Stomach smooth muscle (tissue), 2 donors: ENCODE data around the gene FAM8A1.

Experiments used
- H3K27ac ChIP-seq: one replicate; pipeline ENCODE4 v1.7.0; 2013; ENCODE audit warnings: mild to moderate bottlenecking, low read length, inconsistent platforms
- H3K27me3 ChIP-seq, 2 donors: one replicate each; pipeline ENCODE4 v1.7.0; 2013; ENCODE audit warnings: low read length in 2 of 2; ENCODE audit not compliant: insufficient read depth in 2 of 2, control insufficient read depth in 1 of 2
- H3K36me3 ChIP-seq, 2 donors: one replicate each; pipeline ENCODE4 v1.7.0; 2013; ENCODE audit warnings: low read length in 2 of 2; ENCODE audit not compliant: control insufficient read depth in 2 of 2, insufficient read depth in 2 of 2
- H3K4me1 ChIP-seq: one replicate; pipeline ENCODE4 v1.7.0; 2013; ENCODE audit warnings: low read length; ENCODE audit not compliant: control insufficient read depth, insufficient read depth
- H3K4me3 ChIP-seq, 2 donors: one replicate each; pipeline ENCODE4 v1.7.0; 2013; ENCODE audit warnings: low read length in 2 of 2
- H3K9ac ChIP-seq, 2 donors: one replicate each; pipeline ENCODE4 v1.7.0; 2013; ENCODE audit warnings: low read length in 2 of 2, mild to moderate bottlenecking in 1 of 2
- H3K9me3 ChIP-seq, 2 donors: one replicate each; pipeline ENCODE4 v1.7.0; 2013; ENCODE audit warnings: low read length in 2 of 2; ENCODE audit not compliant: control insufficient read depth in 2 of 2
- donor health status: healthy.
- donor health status: Pancreatic carcinoma.

Gene FAM8A1

GRCh38 chr6:17601386-17601703 is 1.2 kb downstream of the FAM8A1 start:
- peak overlapping the region; percentile 73 to 88 for H3K9ac ChIP-seq
- H3K4me3 ChIP-seq: peak overlapping the region; percentile 89 to 95
- H3K4me1 ChIP-seq: peaks cover 6% of the 10 kb centered on the region
- no peaks in the 10 kb centered on the region for H3K27me3 ChIP-seq
- no peaks in the 10 kb centered on the region for H3K9me3 ChIP-seq
- peak overlapping the region; percentile 89 for H3K27ac ChIP-seq
- peaks cover 1 to 9% of the 10 kb centered on the region in 2 donors for H3K36me3 ChIP-seq

- Histone ChIP-seq H3K4me3 (no peak overlapping the region), H3K4me1 (peaks cover 6% of the 10 kb centered on the region), H3K27me3 (no peaks in the 10 kb centered on the region), H3K9me3 (no peaks in the 10 kb centered on the region), H3K36me3 (peaks cover 8 to 12% of the 10 kb centered on the region in 2 donors), H3K27ac (no peak overlapping the region), H3K9ac (no peak overlapping the region)
Measured at GRCh38 chr6:17602888-17603287, 2.8 kb downstream of the FAM8A1 start.

GRCh38 chr6:17606606-17607005 is 6.5 kb downstream of the FAM8A1 start:
- Histone ChIP-seq H3K27ac (no peak overlapping the region), H3K4me3 (no peak overlapping the region), H3K4me1 (peaks cover 2% of the 10 kb centered on the region), H3K36me3 (peaks cover 12 to 15% of the 10 kb centered on the region in 2 donors), H3K9ac (no peak overlapping the region), H3K9me3 (no peaks in the 10 kb centered on the region), H3K27me3 (no peaks in the 10 kb centered on the region)

GRCh38 chr6:17610835-17611234 is 10.7 kb downstream of the FAM8A1 start:
- peaks cover 9 to 19% of the 10 kb centered on the region in 2 donors for H3K36me3 ChIP-seq
- no peak overlapping the region for H3K9ac ChIP-seq
- no peaks in the 10 kb centered on the region for H3K4me1 ChIP-seq
- no peak overlapping the region for H3K27ac ChIP-seq
- no peaks in the 10 kb centered on the region for H3K27me3 ChIP-seq
- no peak overlapping the region for H3K4me3 ChIP-seq
- no peaks in the 10 kb centered on the region for H3K9me3 ChIP-seq

GRCh38 chr6:17612048-17612447 is 11.9 kb downstream of the FAM8A1 start:
- Histone ChIP-seq H3K27me3 (no peaks in the 10 kb centered on the region), H3K36me3 (peaks cover 8 to 18% of the 10 kb centered on the region in 2 donors), H3K27ac (no peak overlapping the region), H3K9me3 (no peaks in the 10 kb centered on the region), H3K4me3 (no peak overlapping the region), H3K4me1 (no peaks in the 10 kb centered on the region), H3K9ac (no peak overlapping the region)

- H3K27ac ChIP-seq: no peak overlapping the region
- no peaks in the 10 kb centered on the region for H3K4me1 ChIP-seq
- H3K4me3 ChIP-seq: no peak overlapping the region
- H3K36me3 ChIP-seq: peaks cover 12 to 13% of the 10 kb centered on the region in 2 donors
- H3K9ac ChIP-seq: no peak overlapping the region
- no peaks in the 10 kb centered on the region for H3K9me3 ChIP-seq
- H3K27me3 ChIP-seq: no peaks in the 10 kb centered on the region
Measured at GRCh38 chr6:17615794-17616193, 15.7 kb downstream of the FAM8A1 start.

- no peaks in the 10 kb centered on the region for H3K4me1 ChIP-seq
- no peaks in the 10 kb centered on the region for H3K9me3 ChIP-seq
- no peak overlapping the region for H3K9ac ChIP-seq
- H3K4me3 ChIP-seq: no peak overlapping the region
- no peaks in the 10 kb centered on the region for H3K27me3 ChIP-seq
- peaks cover 20 to 27% of the 10 kb centered on the region in 2 donors for H3K36me3 ChIP-seq
- H3K27ac ChIP-seq: no peak overlapping the region
Measured at GRCh38 chr6:17621003-17621402, 20.9 kb downstream of the FAM8A1 start.

GRCh38 chr6:17622144-17622543 is 22.0 kb downstream of the FAM8A1 start:
- H3K4me1 ChIP-seq: no peaks in the 10 kb centered on the region
- no peaks in the 10 kb centered on the region for H3K27me3 ChIP-seq
- no peaks in the 10 kb centered on the region for H3K9me3 ChIP-seq
- no peak overlapping the region for H3K4me3 ChIP-seq
- no peak overlapping the region for H3K27ac ChIP-seq
- no peak overlapping the region for H3K9ac ChIP-seq
- H3K36me3 ChIP-seq: peaks cover 17 to 27% of the 10 kb centered on the region in 2 donors

- H3K36me3 ChIP-seq: peaks cover 16 to 22% of the 10 kb centered on the region in 2 donors
- no peaks in the 10 kb centered on the region for H3K4me1 ChIP-seq
- H3K9ac ChIP-seq: no peak overlapping the region
- no peaks in the 10 kb centered on the region for H3K9me3 ChIP-seq
- H3K4me3 ChIP-seq: no peak overlapping the region
- H3K27ac ChIP-seq: no peak overlapping the region
- no peaks in the 10 kb centered on the region for H3K27me3 ChIP-seq
Measured at GRCh38 chr6:17624396-17624795, 24.3 kb downstream of the FAM8A1 start.

GRCh38 chr6:17628873-17629272 is 28.8 kb downstream of the FAM8A1 start:
- H3K27me3 ChIP-seq: no peaks in the 10 kb centered on the region

GRCh38 chr6:17629824-17630510 is 29.9 kb downstream of the FAM8A1 start:
- no peak overlapping the region for H3K27ac ChIP-seq
- no peak overlapping the region for H3K9ac ChIP-seq
- H3K36me3 ChIP-seq: peaks cover 11 to 20% of the 10 kb centered on the region in 2 donors
- no peaks in the 10 kb centered on the region for H3K27me3 ChIP-seq
- no peak overlapping the region for H3K4me3 ChIP-seq
- H3K4me1 ChIP-seq: no peaks in the 10 kb centered on the region
- no peaks in the 10 kb centered on the region for H3K9me3 ChIP-seq

More at GRCh38 chr6:17628873-17629272, 28.8 kb downstream of the FAM8A1 start:
- Histone ChIP-seq H3K36me3 (peaks cover 14 to 26% of the 10 kb centered on the region in 2 donors), H3K27ac (no peak overlapping the region), H3K4me1 (no peaks in the 10 kb centered on the region), H3K4me3 (no peak overlapping the region), H3K9me3 (no peaks in the 10 kb centered on the region), H3K9ac (no peak overlapping the region)
